GM23248 (cell line): ENCODE results near the gene NIPAL4. TPM values are rescaled to one million over a fixed set of nuclear protein-coding genes. Genes with fewer than 3 reads are reported as not detected.

Source experiments
- DNase-seq: peaks from one replicate; pipeline ENCODE4 v3.0.0-alpha.2; 2015
- H2AFZ ChIP-seq: fragments of 200-600 bp; sonication (generic); 2 replicates; pipeline ENCODE4 v1.6.1; 2016; ENCODE audit warnings: antibody characterized with exemption
- H3F3A ChIP-seq: fragments of 200-600 bp; sonication (generic); 2 replicates; pipeline ENCODE4 v1.6.1; 2016; ENCODE audit warnings: mild to moderate bottlenecking, antibody characterized with exemption, mixed run types; ENCODE audit not compliant: insufficient read depth
- H3K27ac ChIP-seq: fragments of 200-600 bp; sonication (generic); 2 replicates; pipeline ENCODE4 v1.5.1; 2016; ENCODE audit warnings: mild to moderate bottlenecking
- H3K27me3 ChIP-seq: fragments of 200-600 bp; sonication (generic); replicated peaks from 2 replicates; pipeline ENCODE4 v1.6.1; 2016; ENCODE audit warnings: mild to moderate bottlenecking; ENCODE audit not compliant: insufficient read depth
- H3K36me3 ChIP-seq: fragments of 200-600 bp; sonication (generic); 2 replicates; pipeline ENCODE4 v1.6.1; 2016; ENCODE audit warnings: low read depth, mild to moderate bottlenecking
- H3K4me1 ChIP-seq: fragments of 200-600 bp; sonication (generic); 2 replicates; pipeline ENCODE4 v1.6.1; 2016; ENCODE audit warnings: mild to moderate bottlenecking; ENCODE audit not compliant: insufficient read depth
- H3K4me2 ChIP-seq: fragments of 200-600 bp; sonication (generic); one replicate; pipeline ENCODE4 v1.6.1; 2016; ENCODE audit warnings: mild to moderate bottlenecking; ENCODE audit not compliant: unreplicated experiment
- H3K4me3 ChIP-seq: fragments of 200-600 bp; sonication (generic); 2 replicates; pipeline ENCODE4 v1.5.1; 2016; ENCODE audit warnings: mild to moderate bottlenecking
- H3K79me2 ChIP-seq: fragments of 200-600 bp; sonication (generic); 2 replicates; pipeline ENCODE4 v1.6.1; 2016; ENCODE audit warnings: mild to moderate bottlenecking; ENCODE audit not compliant: insufficient read depth
- H3K9ac ChIP-seq: fragments of 200-600 bp; sonication (generic); 2 replicates; pipeline ENCODE4 v1.6.1; 2016; ENCODE audit warnings: mild to moderate bottlenecking
- H3K9me2 ChIP-seq: fragments of 200-600 bp; sonication (generic); 2 replicates; pipeline ENCODE4 v1.6.1; 2016; ENCODE audit warnings: mixed run types, mild to moderate bottlenecking, moderate library complexity; ENCODE audit not compliant: insufficient read depth
- H3K9me3 ChIP-seq: fragments of 200-600 bp; sonication (generic); one replicate; pipeline ENCODE4 v1.6.1; 2017; ENCODE audit warnings: low read depth
- H4K20me1 ChIP-seq: fragments of 200-600 bp; sonication (generic); 2 replicates; pipeline ENCODE4 v1.6.0; 2016; ENCODE audit not compliant: insufficient read depth
- EZH2 ChIP-seq: fragments of 200-600 bp; sonication (generic); IDR thresholded peaks from 2 replicates; pipeline ENCODE4 v1.6.1; 2018; ENCODE audit warnings: antibody characterized with exemption, mild to moderate bottlenecking; ENCODE audit not compliant: insufficient read depth, poor library complexity, severe bottlenecking
- EZH2phosphoT487 ChIP-seq: fragments of 200-600 bp; sonication (generic); IDR thresholded peaks from 2 replicates; pipeline ENCODE4 v1.6.1; 2018; ENCODE audit warnings: antibody characterized with exemption, moderate library complexity, mild to moderate bottlenecking, low read depth; ENCODE audit not compliant: insufficient read depth
- WGBS, 2 experiments: methylation state at CpG; one replicate each; pipeline ENCODE4 v1.1.6; 2015 to 2017; ENCODE audit warnings: low lambda C conversion rate in 2 of 2, low coverage in 1 of 2; ENCODE audit errors: missing lambda C conversion rate in 2 of 2; 5-methylcytosine and 5-hydroxymethylcytosine counted together
- in situ Hi-C: fragments of 300-500 bp; cut with MboI; formaldehyde crosslinking; loops from 2 replicates; pipeline ENCODE4 v1.15.0; 2020
- polyA plus RNA-seq: library from polyadenylated mRNA; unstranded; fragments of >200 nt; fragmentation: Nextera tagmentation; extraction: Ambion mirVana; gene quantifications from 2 replicates; pipeline ENCODE4 v1.2.1, GENCODE V29; 2016
- total RNA-seq: library from RNA; depleted of rRNA; stranded (reverse); fragments of >200 nt; shearing (Covaris generic); gene quantifications from 2 replicates; pipeline ENCODE4 v1.2.3, GENCODE V29; 2014

NIPAL4 gene
- total and polyA plus RNA-seq, 2 experiments from 2014 or later = not detected

- H3K4me3 ChIP-seq = no peak overlapping the region
- H3K27ac ChIP-seq = no peak overlapping the region
- 0 out of 2 replicates have a peak, but pooled peaks cover 3% of the 10 kb centered on the region for H3K79me2 ChIP-seq
- WGBS, 2 experiments = 97 to 99% methylated on average over 6 of the region's 6 CpGs
- H3K4me1 ChIP-seq = peaks cover 34% of the 10 kb centered on the region
- DNase-seq = no peak
- H3K27me3 ChIP-seq = no peaks in the 10 kb centered on the region
- H3K9me3 ChIP-seq = no peaks in the 10 kb centered on the region
- no peaks in the 10 kb centered on the region for H3K36me3 ChIP-seq
- H3K9ac ChIP-seq = no peak overlapping the region
- no peaks in the 10 kb centered on the region for H3K9me2 ChIP-seq
- TF ChIP-seq EZH2 (no peak), EZH2phosphoT487 (no peak)
- in situ Hi-C loops = no loop called here
- no peaks in the 10 kb centered on the region for H4K20me1 ChIP-seq
- H3F3A ChIP-seq = peaks cover 30% of the 10 kb centered on the region
- H3K4me2 ChIP-seq = no peak overlapping the region
- no peak overlapping the region for H2AFZ ChIP-seq
Measured at GRCh38 chr5:157518963-157519362, 59.0 kb downstream of the NIPAL4 start.

GRCh38 chr5:157519579-157520253, 59.7 kb downstream of the NIPAL4 start:
- Histone ChIP-seq H3K4me2 (no peak overlapping the region), H4K20me1 (no peaks in the 10 kb centered on the region), H3K27me3 (no peaks in the 10 kb centered on the region), H3K79me2 (0 out of 2 replicates have a peak, but pooled peaks cover 3% of the 10 kb centered on the region), H3F3A (peaks cover 30% of the 10 kb centered on the region), H3K4me1 (peaks cover 34% of the 10 kb centered on the region), H2AFZ (no peak overlapping the region), H3K9me2 (no peaks in the 10 kb centered on the region), H3K9me3 (no peaks in the 10 kb centered on the region), H3K4me3 (no peak overlapping the region), H3K36me3 (no peaks in the 10 kb centered on the region), H3K27ac (no peak overlapping the region), H3K9ac (no peak overlapping the region)
- in situ Hi-C loops = no loop called here
- TF ChIP-seq EZH2phosphoT487 (no peak), EZH2 (no peak)
- no peak for DNase-seq
- 97 to 100% methylated on average over 9 of the region's 9 CpGs for WGBS, 2 experiments

GRCh38 chr5:157520911-157521703, 61.1 kb downstream of the NIPAL4 start:
- H3K27ac ChIP-seq = peak overlapping the region; percentile 78
- H3K36me3 ChIP-seq = no peaks in the 10 kb centered on the region
- no peaks in the 10 kb centered on the region for H3K9me3 ChIP-seq
- in situ Hi-C loops = no loop called here
- TF ChIP-seq EZH2phosphoT487 = no peak
- TF ChIP-seq EZH2 = no peak
- H3F3A ChIP-seq = peaks cover 24% of the 10 kb centered on the region
- no peak overlapping the region; the same call in 1 of the 2 replicates for H2AFZ ChIP-seq
- H3K79me2 ChIP-seq = peaks cover 3% of the 10 kb centered on the region; the same call in 1 of the 2 replicates
- 47 to 50% methylated on average over 9 of the region's 9 CpGs for WGBS, 2 experiments
- peak overlapping the region; percentile 16 for H3K4me2 ChIP-seq
- H3K9me2 ChIP-seq = no peaks in the 10 kb centered on the region
- no peaks in the 10 kb centered on the region for H4K20me1 ChIP-seq
- no peak overlapping the region for H3K4me3 ChIP-seq
- H3K27me3 ChIP-seq = no peaks in the 10 kb centered on the region
- peak; percentile 83 for DNase-seq
- peaks cover 29% of the 10 kb centered on the region for H3K4me1 ChIP-seq
- H3K9ac ChIP-seq = peak overlapping the region; percentile 40

GRCh38 chr5:157521704-157522029, 61.7 kb downstream of the NIPAL4 start:
- Histone ChIP-seq H3K79me2 (peaks cover 3% of the 10 kb centered on the region; the same call in 1 of the 2 replicates), H3K36me3 (no peaks in the 10 kb centered on the region), H2AFZ (no peak overlapping the region; the same call in 1 of the 2 replicates), H3K9me3 (no peaks in the 10 kb centered on the region), H3K4me1 (peaks cover 23% of the 10 kb centered on the region), H3K4me3 (no peak overlapping the region), H3K27me3 (no peaks in the 10 kb centered on the region), H3K9ac (peak overlapping the region; percentile 40; the same call in 1 of the 2 replicates), H3K4me2 (peak overlapping the region; percentile 16), H3K27ac (peak overlapping the region; percentile 78), H3F3A (peaks cover 19% of the 10 kb centered on the region), H4K20me1 (no peaks in the 10 kb centered on the region), H3K9me2 (no peaks in the 10 kb centered on the region)
- no peak for TF ChIP-seq EZH2phosphoT487
- TF ChIP-seq EZH2 = no peak
- whole genome bisulfite sequencing, 2 experiments = 91 to 94% methylated on average over 5 of the region's 5 CpGs
- in situ Hi-C loops = no loop called here
- no peak for DNase-seq
